Endothelial cell (in vitro differentiated cells): ENCODE results near the gene TAF3. TPM values are rescaled to one million over a fixed set of nuclear protein-coding genes. Genes with fewer than 3 reads are reported as not detected.

Source experiments
- DNase-seq: peaks from one replicate; pipeline ENCODE4 v3.0.0; 2021; ENCODE audit warnings: low spot score
- H3K27ac Mint-ChIP-seq: one replicate; pipeline ENCODE4 v1.8.0; 2021; ENCODE audit warnings: mixed read lengths, inconsistent platforms; ENCODE audit not compliant: unreplicated experiment
- H3K27me3 Mint-ChIP-seq: one replicate; pipeline ENCODE4 v1.8.0; 2021; ENCODE audit warnings: mild to moderate bottlenecking, moderate library complexity, mixed read lengths, inconsistent platforms; ENCODE audit not compliant: unreplicated experiment
- H3K36me3 Mint-ChIP-seq: one replicate; pipeline ENCODE4 v1.8.0; 2021; ENCODE audit warnings: mild to moderate bottlenecking, low read depth, mixed read lengths, inconsistent platforms; ENCODE audit not compliant: unreplicated experiment
- H3K4me1 Mint-ChIP-seq: one replicate; pipeline ENCODE4 v1.8.0; 2021; ENCODE audit warnings: mild to moderate bottlenecking, mixed read lengths, inconsistent platforms; ENCODE audit not compliant: unreplicated experiment
- H3K4me3 Mint-ChIP-seq: one replicate; pipeline ENCODE4 v1.8.0; 2021; ENCODE audit warnings: mild to moderate bottlenecking, mixed read lengths, inconsistent platforms; ENCODE audit not compliant: unreplicated experiment
- H3K9me3 Mint-ChIP-seq: one replicate; pipeline ENCODE4 v1.8.0; 2021; ENCODE audit warnings: mixed read lengths, inconsistent platforms; ENCODE audit not compliant: unreplicated experiment
- CTCF ChIP-seq: fragments of 200-600 bp; sonication (generic); IDR thresholded peaks from one replicate; pipeline ENCODE4 v1.5.0; 2021; ENCODE audit warnings: antibody characterized with exemption; ENCODE audit not compliant: unreplicated experiment
- total RNA-seq: library from RNA; stranded (reverse); fragmentation: NEBNext Ultra II Directional; extraction: Animal tissue kit (Norgen Biotek cat#: 25700); gene quantifications from one replicate; pipeline ENCODE4 v1.2.1, GENCODE V29; 2021; ENCODE audit not compliant: unreplicated experiment

TAF3 gene
- total RNA-seq, 1 donor from 2014 or later = 12.4 TPM

- TF ChIP-seq CTCF = no peak
- H3K4me3 Mint-ChIP-seq = no peak overlapping the region
- H3K27me3 Mint-ChIP-seq = peaks cover 28% of the 10 kb centered on the region
- H3K9me3 Mint-ChIP-seq = no peaks in the 10 kb centered on the region
- H3K36me3 Mint-ChIP-seq = peaks cover 2% of the 10 kb centered on the region
- no peak for DNase-seq
- H3K27ac Mint-ChIP-seq = no peak overlapping the region
- H3K4me1 Mint-ChIP-seq = peaks cover 29% of the 10 kb centered on the region
Measured at GRCh38 chr10:8036506-8037198, 218.3 kb downstream of the TAF3 start.

GRCh38 chr10:8037199-8037801, 219.0 kb downstream of the TAF3 start:
- Mint-ChIP-seq H3K4me3 (peak overlapping the region; percentile 67), H3K27ac (no peak overlapping the region), H3K9me3 (no peaks in the 10 kb centered on the region), H3K27me3 (peaks cover 30% of the 10 kb centered on the region), H3K4me1 (peaks cover 35% of the 10 kb centered on the region), H3K36me3 (no peaks in the 10 kb centered on the region)
- TF ChIP-seq CTCF = no peak
- DNase-seq = peak; percentile 22

GRCh38 chr10:8037941-8038894, 219.9 kb downstream of the TAF3 start:
- peaks cover 42% of the 10 kb centered on the region for H3K4me1 Mint-ChIP-seq
- DNase-seq = no peak
- peak overlapping the region; percentile 33 for H3K4me3 Mint-ChIP-seq
- H3K27me3 Mint-ChIP-seq = peaks cover 34% of the 10 kb centered on the region
- TF ChIP-seq CTCF = no peak
- H3K27ac Mint-ChIP-seq = no peak overlapping the region
- H3K36me3 Mint-ChIP-seq = no peaks in the 10 kb centered on the region
- H3K9me3 Mint-ChIP-seq = no peaks in the 10 kb centered on the region

GRCh38 chr10:8039321-8039881, 221.1 kb downstream of the TAF3 start:
- no peak overlapping the region for H3K27ac Mint-ChIP-seq
- peaks cover 51% of the 10 kb centered on the region for H3K4me1 Mint-ChIP-seq
- no peaks in the 10 kb centered on the region for H3K9me3 Mint-ChIP-seq
- TF ChIP-seq CTCF = no peak
- peaks cover 40% of the 10 kb centered on the region for H3K27me3 Mint-ChIP-seq
- H3K36me3 Mint-ChIP-seq = no peaks in the 10 kb centered on the region
- no peak for DNase-seq
- no peak overlapping the region for H3K4me3 Mint-ChIP-seq
